Measurements from ENCODE around the gene EDIL3. TPM values are rescaled to one million over a fixed set of nuclear protein-coding genes. Genes with fewer than 3 reads are reported as not detected.

The EDIL3 gene
- total RNA-seq, 2 experiments from 2014 or later, result not detected

GRCh38 chr5:83925955-83926337 is 458.7 kb downstream of the EDIL3 start:
- peaks cover 18% of the 10 kb centered on the region for H3K27me3 Mint-ChIP-seq
- TF ChIP-seq CTCF (IDR thresholded peaks at IDR 0.05), result no peak

GRCh38 chr5:83925321-83925954 is 459.2 kb downstream of the EDIL3 start:
- Histone ChIP-seq H3K36me3 (ENCODE audit: insufficient read depth, low read length) (no peaks in the 10 kb centered on the region), H3K4me3 (ENCODE audit: low read length) (no peak overlapping the region), H3K27ac (ENCODE audit: low read depth in 1 of 2, low read length in 2 of 2) (no peak overlapping the region), H3K27me3 (ENCODE audit: control insufficient read depth in 1 of 2, insufficient read depth in 2 of 2, low read length in 2 of 2) (no peaks in the 10 kb centered on the region), H3K9me3 (ENCODE audit: control insufficient read depth in 1 of 2, insufficient read depth in 1 of 2, low read length in 2 of 2) (no peaks in the 10 kb centered on the region), H3K4me1 (ENCODE audit: insufficient read depth, low read length) (no peaks in the 10 kb centered on the region)
- no peaks in the 10 kb centered on the region for H3K9me3 Mint-ChIP-seq
- intact Hi-C loops (cut with DNase I, micrococcal nuclease), result no loop called here
- H3K4me1 Mint-ChIP-seq (ENCODE audit: low read depth), result no peaks in the 10 kb centered on the region
- no peaks in the 10 kb centered on the region for H3K36me3 Mint-ChIP-seq (ENCODE audit: low read depth)
- H3K27ac Mint-ChIP-seq, result no peak overlapping the region
- ATAC-seq (ENCODE audit: poor library complexity) (no peak), DNase-seq (no peak)
- CTCF ChIA-PET, result no interaction called here
- no peak overlapping the region for H3K4me3 Mint-ChIP-seq
- POLR2A ChIA-PET, result no interaction called here
- no peak for TF ChIP-seq CTCF (IDR thresholded peaks at IDR 0.05)
- peaks cover 18% of the 10 kb centered on the region for H3K27me3 Mint-ChIP-seq

More at GRCh38 chr5:83925955-83926337, 458.7 kb downstream of the EDIL3 start:
- DNase-seq (no peak), ATAC-seq (ENCODE audit: poor library complexity) (no peak)
- POLR2A ChIA-PET, result no interaction called here
- CTCF ChIA-PET, result no interaction called here
- H3K4me3 ChIP-seq (ENCODE audit: low read length), result no peak overlapping the region
- Mint-ChIP-seq H3K4me1 (ENCODE audit: low read depth) (no peaks in the 10 kb centered on the region), H3K36me3 (ENCODE audit: low read depth) (no peaks in the 10 kb centered on the region), H3K9me3 (no peaks in the 10 kb centered on the region), H3K4me3 (no peak overlapping the region), H3K27ac (no peak overlapping the region)
- intact Hi-C loops (cut with DNase I, micrococcal nuclease), result no loop called here
- H3K9me3 ChIP-seq (ENCODE audit: control insufficient read depth in 1 of 2, insufficient read depth in 1 of 2, low read length in 2 of 2), result no peaks in the 10 kb centered on the region
- no peak overlapping the region for H3K27ac ChIP-seq (ENCODE audit: low read depth in 1 of 2, low read length in 2 of 2)
- H3K4me1 ChIP-seq (ENCODE audit: insufficient read depth, low read length), result no peaks in the 10 kb centered on the region
- H3K27me3 ChIP-seq (ENCODE audit: control insufficient read depth in 1 of 2, insufficient read depth in 2 of 2, low read length in 2 of 2), result no peaks in the 10 kb centered on the region
- H3K36me3 ChIP-seq (ENCODE audit: insufficient read depth, low read length), result no peaks in the 10 kb centered on the region

GRCh38 chr5:83924891-83925290 is 459.8 kb downstream of the EDIL3 start:
- CTCF ChIA-PET, result no interaction called here
- H3K27ac ChIP-seq (ENCODE audit: low read depth in 1 of 2, low read length in 2 of 2), result no peak overlapping the region
- no peak for TF ChIP-seq CTCF (IDR thresholded peaks at IDR 0.05)
- H3K4me3 ChIP-seq (ENCODE audit: low read length), result no peak overlapping the region
- no peaks in the 10 kb centered on the region for H3K4me1 ChIP-seq (ENCODE audit: insufficient read depth, low read length)
- H3K4me1 Mint-ChIP-seq (ENCODE audit: low read depth), result no peaks in the 10 kb centered on the region
- POLR2A ChIA-PET, result no interaction called here
- intact Hi-C loops (cut with DNase I, micrococcal nuclease), result no loop called here
- H3K27ac Mint-ChIP-seq, result no peak overlapping the region
- H3K9me3 ChIP-seq (ENCODE audit: control insufficient read depth in 1 of 2, insufficient read depth in 1 of 2, low read length in 2 of 2), result no peaks in the 10 kb centered on the region
- DNase-seq (no peak), ATAC-seq (ENCODE audit: poor library complexity) (no peak)
- H3K27me3 ChIP-seq (ENCODE audit: control insufficient read depth in 1 of 2, insufficient read depth in 2 of 2, low read length in 2 of 2), result no peaks in the 10 kb centered on the region
- no peaks in the 10 kb centered on the region for H3K36me3 ChIP-seq (ENCODE audit: insufficient read depth, low read length)
- no peak overlapping the region for H3K4me3 Mint-ChIP-seq
- H3K36me3 Mint-ChIP-seq (ENCODE audit: low read depth), result no peaks in the 10 kb centered on the region
- no peaks in the 10 kb centered on the region for H3K9me3 Mint-ChIP-seq
- peaks cover 18% of the 10 kb centered on the region for H3K27me3 Mint-ChIP-seq

All from CD4-positive, alpha-beta T cell (primary cell).